GM18861 (cell line): Measurements from ENCODE around the gene SNAPC2.
A peak's percentile ranks its signal among the peaks of the same experiment; 100 is the strongest.

Experiments used
- ATAC-seq: cut with Tn5 transposase; IDR thresholded peaks from one replicate; pipeline ENCODE4 v1.9.1; 2021; ENCODE audit not compliant: unreplicated experiment

Gene SNAPC2, protein sequence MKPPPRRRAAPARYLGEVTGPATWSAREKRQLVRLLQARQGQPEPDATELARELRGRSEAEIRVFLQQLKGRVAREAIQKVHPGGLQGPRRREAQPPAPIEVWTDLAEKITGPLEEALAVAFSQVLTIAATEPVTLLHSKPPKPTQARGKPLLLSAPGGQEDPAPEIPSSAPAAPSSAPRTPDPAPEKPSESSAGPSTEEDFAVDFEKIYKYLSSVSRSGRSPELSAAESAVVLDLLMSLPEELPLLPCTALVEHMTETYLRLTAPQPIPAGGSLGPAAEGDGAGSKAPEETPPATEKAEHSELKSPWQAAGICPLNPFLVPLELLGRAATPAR

GRCh38 chr19:7919610-7920518, at the start of gene SNAPC2:
SNAPC2 (plus strand) TSS chr19:7920338; CDS start chr19:7920367, 29 bp downstream.
- peak; percentile 54 for ATAC-seq

DNA sequence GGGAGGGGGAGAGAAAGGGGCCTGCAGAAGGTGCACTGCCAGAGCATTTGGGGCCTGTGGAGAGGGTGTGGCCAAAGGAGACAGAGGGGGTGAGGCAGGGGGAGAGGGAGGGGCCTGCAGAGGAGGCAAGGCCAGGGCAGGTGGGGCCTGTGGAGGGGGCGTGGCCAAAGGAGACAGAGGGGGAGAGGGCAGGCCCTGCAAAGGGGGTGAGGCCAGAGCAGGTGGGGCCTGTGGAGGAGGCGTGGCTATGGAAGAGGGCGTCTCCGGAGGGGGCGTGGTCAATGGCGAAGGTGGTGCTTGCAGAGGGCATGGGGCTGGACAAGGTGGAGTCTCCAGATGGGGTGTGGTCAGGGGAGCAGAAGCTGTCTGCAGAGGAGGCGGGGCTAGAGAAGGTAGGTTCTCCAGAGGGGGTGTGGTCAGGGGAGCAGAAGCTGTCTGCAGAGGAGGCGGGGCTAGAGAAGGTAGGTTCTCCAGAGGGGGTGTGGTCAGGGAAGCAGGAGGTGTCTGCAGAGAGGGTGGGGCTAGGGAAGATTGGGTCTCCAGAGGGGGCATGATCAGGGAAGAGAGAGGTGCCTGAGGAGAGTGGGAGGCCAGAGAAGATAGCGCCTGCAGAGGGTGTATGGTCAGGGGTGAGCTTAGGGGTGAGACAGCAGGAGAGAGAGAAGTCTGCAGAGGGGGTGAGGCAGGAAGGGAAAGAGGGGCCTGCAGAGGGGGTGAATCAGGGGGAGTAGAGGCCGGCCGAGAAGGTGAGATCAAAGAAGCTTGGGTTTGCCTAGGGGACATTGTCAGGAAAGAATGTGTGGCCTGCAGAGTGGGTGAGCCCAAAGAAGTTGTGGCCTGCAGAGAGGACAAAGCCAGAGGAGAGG, 49.3 kb upstream of the SNAPC2 start:
- ATAC-seq = no peak

DNA sequence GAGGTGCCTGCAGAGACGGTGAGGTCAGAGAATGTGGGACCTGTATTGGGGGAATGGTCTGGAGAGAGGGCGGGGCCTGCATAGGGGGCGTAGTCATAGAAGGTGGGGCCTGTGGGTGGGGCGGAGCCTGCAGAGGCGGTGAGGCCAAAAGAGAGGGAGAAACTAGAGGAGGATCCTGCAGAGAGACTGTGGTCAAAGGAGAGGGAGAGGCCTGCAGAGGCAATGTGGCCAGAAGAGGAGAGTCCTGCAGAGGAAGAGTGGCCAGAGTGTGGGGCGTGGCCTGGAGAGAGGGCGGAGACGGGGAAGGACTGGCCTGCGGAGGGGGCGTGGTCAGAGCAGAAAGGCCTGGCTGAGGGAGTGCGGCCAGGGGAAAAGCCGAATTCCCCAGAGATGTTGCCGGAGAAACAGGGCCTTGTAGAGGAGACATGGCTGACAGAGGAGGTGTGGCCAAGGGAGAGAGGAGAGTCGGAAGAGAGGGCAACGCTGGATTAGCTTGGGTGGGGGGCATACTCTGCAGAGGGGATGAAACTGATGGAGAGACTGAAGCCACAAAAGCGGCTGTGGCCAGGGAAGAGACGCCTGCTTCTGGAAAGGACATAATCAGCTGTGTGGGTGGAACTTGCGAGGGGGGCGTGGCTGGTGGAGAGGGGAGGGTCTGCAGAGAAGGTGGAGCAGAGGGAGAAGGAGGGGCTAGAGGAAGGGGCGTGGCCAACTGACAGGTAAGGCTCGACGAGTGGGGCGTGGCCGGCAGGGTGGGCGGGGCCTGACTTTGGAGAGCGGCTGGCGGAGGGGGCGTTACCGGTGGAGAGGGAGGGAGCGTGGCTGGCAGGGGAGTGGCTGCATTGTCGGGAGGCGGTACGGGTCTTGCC, 48.5 kb upstream of the SNAPC2 start:
- no peak for ATAC-seq

DNA sequence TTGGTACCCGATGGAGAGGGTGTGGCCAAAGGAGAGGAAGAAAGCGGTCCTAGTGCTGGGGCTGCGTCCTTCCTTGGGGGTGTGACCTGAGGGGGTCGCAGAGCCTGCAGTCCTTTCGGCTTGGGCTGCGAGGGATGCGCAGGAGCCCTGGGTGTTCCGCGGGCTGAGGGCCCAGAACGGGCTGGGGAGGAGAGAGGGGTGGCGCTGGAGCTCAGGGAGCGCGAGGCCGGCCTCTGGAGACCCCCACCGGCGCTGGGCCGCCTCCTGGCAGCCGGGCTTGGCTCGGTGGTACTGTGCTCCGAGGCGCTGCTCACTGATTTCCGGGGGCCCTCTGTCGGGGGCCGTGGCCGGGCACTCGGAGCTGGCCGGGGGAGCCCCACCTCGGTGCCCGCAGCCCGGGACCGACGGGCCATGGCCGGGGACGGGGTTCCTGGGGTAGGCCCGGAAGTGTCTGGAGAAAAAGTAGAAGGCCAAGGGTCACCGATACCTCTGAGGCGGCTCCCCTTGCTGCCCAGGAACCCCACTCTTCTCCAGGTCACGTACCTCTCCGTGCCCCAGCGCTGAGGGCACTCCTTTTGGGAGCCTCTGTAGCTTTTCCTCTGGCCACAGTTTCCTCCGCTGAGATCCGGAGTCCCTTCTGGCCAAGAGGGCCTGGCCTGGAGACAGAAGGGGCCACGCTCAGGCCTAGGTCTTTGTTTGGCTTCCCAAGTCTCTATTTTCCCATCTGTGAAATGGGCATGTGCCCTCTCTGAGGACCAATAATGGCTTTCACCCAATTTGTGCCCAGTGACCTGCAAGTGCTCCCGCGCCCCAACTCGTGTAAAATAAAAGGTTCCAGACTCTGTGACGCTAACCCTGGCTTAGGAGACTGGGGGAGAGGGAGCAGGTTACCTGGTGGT, 47.6 kb upstream of the SNAPC2 start:
- no peak for ATAC-seq

GRCh38 chr19:7873304-7874075, 46.6 kb upstream of the SNAPC2 start:
- ATAC-seq = no peak

DNA sequence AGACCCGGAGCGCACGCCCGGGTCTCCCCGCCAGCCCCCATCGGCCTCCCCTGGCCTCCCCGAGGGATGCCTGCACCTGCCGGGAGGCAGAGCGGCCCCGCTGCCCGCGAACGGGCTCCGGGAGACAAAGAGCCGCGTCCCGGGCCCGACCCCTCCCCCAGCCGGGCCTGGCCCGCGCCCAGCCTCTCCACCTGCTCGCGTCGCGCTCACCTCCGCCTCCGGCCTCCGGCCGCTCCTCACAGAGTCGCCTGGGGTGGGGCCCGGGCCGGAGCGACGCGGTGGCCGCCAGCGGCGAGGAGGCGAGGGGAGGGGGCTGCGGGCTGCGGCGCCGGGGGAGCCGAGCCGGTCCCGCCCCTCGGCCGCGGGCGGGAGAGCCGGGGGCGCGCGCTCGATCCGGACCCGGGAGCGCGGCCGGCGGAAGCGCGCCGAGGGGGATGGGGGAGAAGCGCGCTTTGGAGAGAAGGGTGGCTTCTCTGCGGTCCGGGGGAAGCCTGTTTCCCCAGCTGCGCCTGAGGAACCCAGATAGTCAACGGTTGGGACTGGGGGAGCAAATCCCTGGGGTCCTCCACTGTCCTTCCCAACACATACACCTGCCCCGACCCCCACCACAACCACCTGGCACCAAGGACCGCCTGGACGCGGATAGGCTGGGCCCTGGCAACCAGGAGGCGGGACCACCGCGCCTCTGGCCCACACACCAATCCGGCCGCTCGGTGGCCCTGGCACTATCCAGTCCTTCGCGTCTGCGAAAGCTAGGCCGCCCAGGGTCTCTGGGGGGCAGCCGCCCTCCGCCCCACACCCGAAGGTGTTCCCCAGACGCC, 45.9 kb upstream of the SNAPC2 start, which contains the start of gene PRR36:
Gene PRR36, minus strand, starts transcription at position 315 of the 821 bp plus-strand sequence. CDS start 701 bp downstream, outside the sequence.
- no peak for ATAC-seq

- ATAC-seq = no peak
Observed at GRCh38 chr19:7874897-7875273, 45.3 kb upstream of the SNAPC2 start.

DNA sequence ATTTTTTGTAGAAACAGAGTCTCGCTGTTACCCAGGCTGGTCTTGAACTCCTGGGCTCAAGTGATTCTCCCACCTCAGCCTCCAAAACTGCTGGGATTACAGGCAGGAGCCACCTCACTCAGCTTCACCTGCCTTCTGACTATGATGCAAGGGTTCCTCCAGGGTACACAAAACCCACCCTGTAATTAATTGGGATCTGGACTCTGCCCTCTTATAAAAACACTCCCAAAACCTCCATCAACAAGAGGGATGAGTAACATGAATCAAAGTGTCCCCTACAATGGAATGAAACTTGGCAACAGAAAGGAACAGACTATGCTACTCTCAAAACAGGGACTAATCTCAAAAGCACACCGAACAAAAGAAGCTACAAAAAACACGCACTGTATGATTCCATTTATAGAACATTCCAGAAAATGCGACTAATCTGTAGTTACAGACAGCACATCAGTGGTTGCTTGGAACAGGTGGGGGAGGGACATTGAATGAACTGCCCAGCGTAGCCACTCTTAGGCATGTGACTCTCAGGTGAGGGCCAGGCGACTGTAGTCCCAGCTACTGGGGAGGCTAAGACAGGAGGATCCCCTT, 42.8 kb upstream of the SNAPC2 start:
- no peak for ATAC-seq

GRCh38 chr19:7879111-7879807, 40.9 kb upstream of the SNAPC2 start:
- no peak for ATAC-seq

GRCh38 chr19:7879836-7880235, 40.3 kb upstream of the SNAPC2 start:
- no peak for ATAC-seq

GRCh38 chr19:7881910-7882309, 38.2 kb upstream of the SNAPC2 start:
- no peak for ATAC-seq

DNA sequence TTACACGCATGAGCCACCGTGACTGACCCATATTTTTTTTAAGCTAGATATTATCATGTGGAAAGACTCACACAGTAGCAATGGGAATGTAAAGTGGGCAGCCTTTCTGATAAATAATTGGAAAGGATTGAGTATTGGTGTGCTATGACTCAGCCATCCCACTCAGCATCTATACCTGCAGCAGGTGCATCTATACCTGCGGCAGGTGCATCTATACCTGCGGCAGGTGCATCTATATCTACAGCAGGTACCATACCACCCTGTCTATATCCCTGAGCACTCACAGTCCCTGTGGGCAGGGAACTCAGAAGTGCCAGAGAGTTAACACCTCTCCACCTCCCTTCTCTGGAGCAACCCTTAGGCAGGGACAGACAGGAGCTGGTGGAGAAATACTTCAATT, 37.0 kb upstream of the SNAPC2 start:
- no peak for ATAC-seq

- ATAC-seq = no peak
Observed at GRCh38 chr19:7883796-7884570, 36.2 kb upstream of the SNAPC2 start.

DNA sequence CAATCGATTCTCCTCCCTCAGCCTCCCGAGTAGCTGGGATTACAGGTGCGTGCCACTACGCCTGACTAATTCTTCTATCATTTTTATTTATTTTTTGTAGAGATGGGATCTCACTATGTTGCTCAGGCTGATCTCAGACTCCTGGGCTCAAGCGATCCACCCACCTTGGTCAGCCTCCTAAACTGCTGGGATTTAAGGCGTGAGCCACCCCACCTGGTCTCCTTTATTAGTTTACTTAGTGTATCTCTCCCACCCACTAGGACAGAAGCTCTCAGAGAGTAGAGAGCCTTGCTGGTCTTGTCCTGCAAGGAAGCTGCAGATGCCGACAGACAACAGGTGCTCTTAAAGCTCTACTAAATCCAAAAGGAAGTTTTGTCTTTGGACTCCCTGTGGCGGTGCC, 34.3 kb upstream of the SNAPC2 start:
- ATAC-seq = no peak

DNA sequence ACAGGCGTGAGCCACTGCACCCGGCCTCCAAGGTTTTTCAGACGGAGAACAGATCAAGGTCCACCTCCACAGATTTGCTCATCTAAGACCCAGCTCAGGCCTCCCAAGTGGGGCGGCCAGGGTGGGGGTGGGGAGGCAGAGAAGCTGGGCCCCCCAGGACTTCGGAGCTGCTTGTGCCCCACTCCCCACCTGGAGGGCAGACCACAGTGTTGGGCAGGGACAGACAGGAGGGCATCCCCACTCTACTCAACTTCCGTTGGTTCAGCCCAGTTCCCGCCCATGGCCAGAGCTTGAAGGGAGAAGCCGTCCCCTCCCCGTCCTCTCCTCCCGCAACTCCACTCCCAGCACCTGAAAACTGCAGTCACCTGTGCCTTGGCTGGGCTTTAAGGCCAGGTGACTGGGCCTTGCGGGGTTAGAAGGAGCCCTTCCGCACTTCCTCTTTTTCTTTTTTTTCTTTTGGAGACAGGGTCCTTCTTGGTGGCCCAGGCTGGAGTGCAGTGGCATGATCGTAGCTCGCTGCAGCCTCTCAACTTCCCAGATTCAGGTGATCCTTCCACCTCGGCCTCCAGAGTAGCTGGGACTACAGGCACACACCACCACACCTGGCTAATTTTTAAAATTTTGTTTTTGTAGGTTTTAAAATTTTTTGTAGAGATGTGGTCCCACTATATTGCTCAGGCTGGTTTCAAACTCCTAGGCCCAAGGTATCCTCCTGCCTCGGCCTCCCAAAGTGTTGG, 32.6 kb upstream of the SNAPC2 start:
- ATAC-seq = no peak
